Right renal pelvis (tissue), 4 donors: ENCODE results near the gene PRAMEF6. TPM values are rescaled to one million over a fixed set of nuclear protein-coding genes. Genes with fewer than 3 reads are reported as not detected.
"Not testable (repeated sequence)": the region's sequence is repeated elsewhere in the genome, so short reads cannot be mapped to it uniquely, and the experiment has no call there.

Source experiments
- DNase-seq, 4 donors: peaks; one replicate each; pipeline ENCODE4 v3.0.0-alpha.2; 2013; ENCODE audit warnings: low read depth in 4 of 4, low spot score in 3 of 4, missing footprints in 1 of 4
- polyA plus RNA-seq, 4 donors: library from polyadenylated mRNA; unstranded; fragments of 120-200 nt; gene quantifications; one replicate each; pipeline ENCODE4 v1.2.1, GENCODE V29; 2013; ENCODE audit not compliant: insufficient read length in 4 of 4

PRAMEF6 gene
- polyA plus RNA-seq, result not detected

DNA sequence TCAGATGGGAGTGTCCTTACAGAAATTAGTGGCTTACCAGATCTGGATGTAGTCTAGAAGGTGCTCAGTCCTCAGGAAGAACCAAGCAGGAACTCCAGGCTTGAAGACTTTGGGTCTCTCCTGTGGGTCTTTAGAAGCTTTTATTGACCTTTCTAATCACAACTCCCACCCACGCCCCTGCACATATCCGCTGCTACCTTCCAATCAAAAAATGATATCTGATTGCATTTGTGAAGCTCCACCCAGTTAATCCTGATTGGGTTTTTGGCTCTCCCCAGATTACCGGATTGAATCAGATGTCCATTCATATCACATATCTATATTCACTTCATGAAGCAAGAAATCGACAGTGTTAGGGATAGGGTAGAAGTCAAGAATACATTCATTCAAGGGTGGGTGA, at the start of gene PRAMEF6:
Gene PRAMEF6, minus strand, starts transcription at position 101 of the 400 bp plus-strand sequence. CDS start 5,062 bp downstream, outside the sequence.
- not testable (repeated sequence) for DNase-seq

DNA sequence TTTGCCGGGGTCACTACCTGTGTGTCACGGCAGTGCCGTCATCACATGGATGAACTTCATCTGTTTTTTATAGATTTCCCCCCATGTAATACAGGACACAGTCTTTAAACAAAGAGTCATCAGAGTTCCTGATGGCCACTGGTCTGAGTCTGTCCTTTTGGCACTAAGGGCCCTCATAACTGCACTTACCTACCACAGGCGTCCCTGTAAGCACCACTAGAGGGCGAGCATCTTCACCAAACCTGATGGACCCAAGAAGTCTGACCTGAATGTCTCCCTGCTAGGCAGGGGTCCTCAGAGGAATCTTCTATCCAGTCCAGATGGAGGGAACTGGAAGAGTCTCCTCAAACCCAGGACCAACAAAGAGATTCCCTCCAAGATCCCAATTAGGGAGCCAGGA, 23.0 kb downstream of the PRAMEF6 start:
- not testable (repeated sequence) for DNase-seq

DNA sequence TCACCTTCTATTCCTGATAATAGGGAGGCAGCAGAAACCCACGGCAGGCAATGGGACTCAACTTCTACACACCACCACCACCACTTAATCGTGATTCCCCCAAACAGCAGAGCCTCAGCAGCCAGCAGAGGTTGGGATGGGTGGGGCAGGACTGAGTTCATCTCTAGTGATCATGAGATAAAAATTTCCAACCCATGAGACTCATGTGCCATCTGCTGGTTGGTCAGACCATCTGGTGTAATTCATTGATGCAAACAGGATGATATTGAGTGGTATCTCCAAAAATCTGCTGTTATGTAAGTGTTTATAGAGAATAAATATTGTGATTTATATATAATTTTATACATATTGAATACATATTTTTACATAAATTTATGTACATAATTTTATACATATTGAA, 25.6 kb downstream of the PRAMEF6 start:
- not testable (repeated sequence) for DNase-seq

DNA sequence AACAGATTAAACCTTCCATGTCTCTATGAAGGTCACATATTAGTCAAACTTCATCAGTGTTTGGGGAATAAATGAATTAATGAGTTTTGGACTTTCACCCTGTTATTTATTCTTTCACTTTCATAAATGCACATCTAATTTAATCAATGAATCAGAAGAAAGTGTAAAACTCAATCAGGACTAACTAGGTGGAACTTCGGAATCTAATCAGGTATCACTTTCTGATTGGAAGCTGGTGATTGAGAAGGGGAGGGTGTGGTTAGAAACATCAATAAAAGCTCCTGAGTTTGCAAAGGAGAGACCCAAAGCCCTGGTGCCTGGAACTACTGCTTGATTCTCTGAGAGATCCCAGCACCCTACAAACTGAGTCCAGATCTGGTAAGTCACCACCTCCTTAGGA, 31.1 kb downstream of the PRAMEF6 start, which contains the start of gene PRAMEF7:
Gene PRAMEF7, plus strand, starts transcription at position 301 of the 400 bp plus-strand sequence. CDS start 1,083 bp downstream, outside the sequence.
- not testable (repeated sequence) for DNase-seq

DNA sequence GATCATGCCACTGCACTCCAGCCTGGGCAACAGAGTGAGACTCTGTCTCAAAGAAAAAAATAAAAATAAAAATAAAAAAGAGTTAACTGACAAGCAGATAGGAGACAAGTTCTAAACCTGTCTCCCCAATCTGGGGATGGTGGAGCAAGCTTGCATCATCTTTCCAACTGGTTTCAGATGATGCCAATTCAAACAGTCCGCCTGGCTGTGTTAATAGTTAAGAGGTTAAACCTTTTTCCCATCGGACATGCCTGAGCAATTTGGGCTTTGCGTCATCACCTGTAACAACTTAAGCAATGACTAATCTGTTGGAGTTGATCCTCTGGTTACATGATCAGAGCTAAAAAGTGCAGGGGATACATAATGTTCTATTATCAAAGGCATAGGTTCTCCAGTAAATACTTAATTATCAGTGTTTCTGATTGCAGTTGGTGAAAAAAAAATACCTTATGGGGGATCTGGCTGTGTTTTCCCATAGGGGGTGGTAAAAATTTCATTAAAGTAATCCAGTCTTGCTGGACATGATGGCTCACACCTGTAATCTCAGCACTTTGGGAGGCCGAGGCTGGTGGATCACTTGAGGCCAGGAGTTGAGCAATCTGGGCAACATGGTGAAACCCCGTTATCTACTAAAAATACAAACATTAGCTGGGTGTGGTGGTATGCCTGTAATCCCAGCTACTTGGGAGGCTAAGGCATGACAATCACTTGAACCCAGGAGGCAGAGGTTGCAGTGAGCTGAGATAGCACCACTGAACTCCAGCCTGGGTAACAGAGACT, 43.4 kb downstream of the PRAMEF6 start:
- not testable (repeated sequence) for DNase-seq

DNA sequence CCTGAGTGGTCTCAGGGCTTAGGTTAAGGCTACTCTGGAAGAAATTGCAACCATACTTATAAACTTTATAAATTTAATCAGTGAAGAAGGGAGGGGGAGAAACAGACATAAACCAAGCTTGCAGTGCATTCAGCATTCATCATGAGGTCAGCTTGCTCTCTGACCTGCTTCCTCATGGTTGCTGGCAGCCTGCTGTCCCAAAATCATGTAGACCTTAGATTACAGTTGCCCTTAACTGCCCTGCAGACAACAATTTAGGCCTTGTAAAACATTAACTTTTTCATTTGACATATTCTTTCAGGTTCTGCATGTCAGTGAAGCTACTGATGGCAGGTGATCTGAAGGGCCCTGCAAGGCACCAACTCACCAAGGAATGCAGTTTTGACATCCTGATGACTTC, 48.2 kb downstream of the PRAMEF6 start:
- DNase-seq, result not testable (repeated sequence)

DNA sequence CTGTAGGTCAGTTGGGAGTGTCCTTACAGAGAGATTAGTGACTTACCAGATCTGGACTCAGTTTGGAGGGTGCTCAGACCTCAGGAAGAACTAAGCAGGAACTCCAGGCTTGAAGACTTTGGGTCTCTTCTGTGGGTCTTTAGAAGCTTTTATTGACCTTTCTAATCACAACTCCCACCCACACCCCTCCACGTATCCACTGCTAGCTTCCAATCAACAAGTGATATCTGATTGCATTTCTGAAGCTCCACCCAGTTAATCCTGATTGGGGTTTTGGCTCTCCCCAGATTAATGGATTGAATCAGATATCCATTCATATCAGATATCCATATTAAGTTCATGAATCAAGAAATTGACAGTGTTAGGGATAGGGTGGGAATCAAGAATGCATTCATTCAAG, 49.2 kb downstream of the PRAMEF6 start, which contains the start of gene PRAMEF10:
Gene PRAMEF10, minus strand, starts transcription at position 101 of the 400 bp plus-strand sequence. CDS start 2,423 bp downstream, outside the sequence.
- not testable (repeated sequence) for DNase-seq

Other genes with a start within 250 kb of the PRAMEF6 start
- not detected for gene AADACL3, start 231.5 kb downstream of the PRAMEF6 start, polyA plus RNA-seq
- gene CFAP107, start 201.4 kb downstream of the PRAMEF6 start, polyA plus RNA-seq, result 1 to 10 TPM in 1 of 4 donors, under 1 TPM in 3; 0.89 to 1.0 (median 0.95) TPM
- gene PRAMEF12, start 173.8 kb downstream of the PRAMEF6 start, polyA plus RNA-seq, result not detected
- not detected for gene PRAMEF1, start 156.2 kb downstream of the PRAMEF6 start, polyA plus RNA-seq
- not detected for gene PRAMEF11, start 116.2 kb downstream of the PRAMEF6 start, polyA plus RNA-seq
- gene HNRNPCL1, start 98.9 kb downstream of the PRAMEF6 start, polyA plus RNA-seq, result under 1 TPM in 3 of 4 donors, not detected in 1; 0.24 to 0.40 (median 0.31) TPM
- not detected for gene PRAMEF2, start 90.5 kb downstream of the PRAMEF6 start, polyA plus RNA-seq
- not detected for gene PRAMEF4, start 61.4 kb downstream of the PRAMEF6 start, polyA plus RNA-seq
- not detected for gene PRAMEF10, start 49.3 kb downstream of the PRAMEF6 start, polyA plus RNA-seq
- not detected for gene PRAMEF7, start 31.0 kb downstream of the PRAMEF6 start, polyA plus RNA-seq
- gene PRAMEF27, start 109.0 kb upstream of the PRAMEF6 start, polyA plus RNA-seq, result not detected
- not detected for gene HNRNPCL3, start 113.2 kb upstream of the PRAMEF6 start, polyA plus RNA-seq
- not detected for gene PRAMEF25, start 123.2 kb upstream of the PRAMEF6 start, polyA plus RNA-seq
- under 1 TPM in 2 of 4 donors, not detected in 2; 0.27 to 0.28 TPM for gene HNRNPCL2, start 169.3 kb upstream of the PRAMEF6 start, polyA plus RNA-seq
- not detected for gene PRAMEF26, start 208.4 kb upstream of the PRAMEF6 start, polyA plus RNA-seq
- gene HNRNPCL4, start 218.1 kb upstream of the PRAMEF6 start, polyA plus RNA-seq, result under 1 TPM in 2 of 4 donors, not detected in 2; 0.16 to 0.22 TPM
- not detected for gene PRAMEF9, start 224.3 kb upstream of the PRAMEF6 start, polyA plus RNA-seq